H9 (cell line): ENCODE measurements around the gene STMN1. TPM values are rescaled to one million over a fixed set of nuclear protein-coding genes. Genes with fewer than 3 reads are reported as not detected.

Experiments used
- DNase-seq: peaks from one replicate; pipeline ENCODE4 v3.0.0-alpha.2; 2017
- H2AFZ ChIP-seq: one replicate; pipeline ENCODE4 v1.6.1; 2013; ENCODE audit warnings: mild to moderate bottlenecking, low read length, control low read depth, moderate library complexity
- H2AK5ac ChIP-seq: 2 replicates; pipeline ENCODE4 v1.6.1; 2013; ENCODE audit warnings: low read length, control low read depth, mixed read lengths; ENCODE audit not compliant: insufficient read length
- H2BK120ac ChIP-seq: one replicate; pipeline ENCODE4 v1.6.1; 2013; ENCODE audit warnings: low read depth, mild to moderate bottlenecking, low read length, control low read depth, inconsistent platforms; ENCODE audit not compliant: poor library complexity, severe bottlenecking
- H2BK12ac ChIP-seq: 2 replicates; pipeline ENCODE4 v1.6.1; 2013; ENCODE audit warnings: low read length, control low read depth, mixed read lengths, low read depth; ENCODE audit not compliant: insufficient read length
- H2BK15ac ChIP-seq: 2 replicates; pipeline ENCODE4 v1.6.1; 2013; ENCODE audit warnings: low read depth, low read length, control low read depth
- H2BK20ac ChIP-seq: one replicate; pipeline ENCODE4 v1.6.1; 2013; ENCODE audit warnings: low read depth, mild to moderate bottlenecking, low read length, control low read depth, inconsistent platforms; ENCODE audit not compliant: poor library complexity, severe bottlenecking
- H2BK5ac ChIP-seq: 2 replicates; pipeline ENCODE4 v1.6.1; 2013; ENCODE audit warnings: low read length, control low read depth, mixed read lengths; ENCODE audit not compliant: insufficient read length
- H3K14ac ChIP-seq: 2 replicates; pipeline ENCODE4 v1.6.1; 2013; ENCODE audit warnings: low read length, control low read depth; ENCODE audit not compliant: insufficient read depth
- H3K18ac ChIP-seq: 2 replicates; pipeline ENCODE4 v1.6.1; 2013; ENCODE audit warnings: low read depth, mild to moderate bottlenecking, mixed read lengths, low read length, control low read depth; ENCODE audit not compliant: insufficient read length
- H3K23ac ChIP-seq: 2 replicates; pipeline ENCODE4 v1.6.1; 2013; ENCODE audit warnings: low read length, control low read depth, mixed read lengths, low read depth; ENCODE audit not compliant: insufficient read length
- H3K23me2 ChIP-seq: 2 replicates; pipeline ENCODE4 v1.6.1; 2013; ENCODE audit warnings: low read depth, mild to moderate bottlenecking, mixed read lengths, low read length, control low read depth; ENCODE audit not compliant: insufficient read length, poor library complexity, severe bottlenecking
- H3K27ac ChIP-seq: 2 replicates; pipeline ENCODE4 v1.5.1; 2013; ENCODE audit warnings: low read length, control low read depth, mixed read lengths, low read depth; ENCODE audit not compliant: insufficient read length
- H3K27me3 ChIP-seq: 2 replicates; pipeline ENCODE4 v1.6.1; 2013; ENCODE audit warnings: low read length, control low read depth, inconsistent platforms; ENCODE audit not compliant: insufficient read depth
- H3K4ac ChIP-seq: 2 replicates; pipeline ENCODE4 v1.6.1; 2013; ENCODE audit warnings: low read depth, mild to moderate bottlenecking, control low read depth, inconsistent platforms, low read length, moderate library complexity
- H3K4me1 ChIP-seq: 2 replicates; pipeline ENCODE4 v1.6.1; 2013; ENCODE audit warnings: low read length, control low read depth, inconsistent platforms; ENCODE audit not compliant: insufficient read depth
- H3K4me2 ChIP-seq: 2 replicates; pipeline ENCODE4 v1.6.1; 2013; ENCODE audit warnings: low read length, control low read depth, mixed read lengths; ENCODE audit not compliant: insufficient read length, insufficient read depth
- H3K56ac ChIP-seq: 2 replicates; pipeline ENCODE4 v1.6.1; 2013; ENCODE audit warnings: low read depth, mild to moderate bottlenecking, mixed read lengths, low read length, control low read depth; ENCODE audit not compliant: insufficient read length
- H3K79me1 ChIP-seq: 2 replicates; pipeline ENCODE4 v1.6.1; 2013; ENCODE audit warnings: low read depth, mild to moderate bottlenecking, moderate library complexity, low read length, control low read depth, inconsistent platforms; ENCODE audit not compliant: insufficient read depth, poor library complexity, severe bottlenecking
- H3K79me2 ChIP-seq: 2 replicates; pipeline ENCODE4 v1.6.1; 2013; ENCODE audit warnings: low read length, control low read depth, inconsistent platforms; ENCODE audit not compliant: insufficient read depth
- H3K9ac ChIP-seq: 2 replicates; pipeline ENCODE4 v1.6.1; 2013; ENCODE audit warnings: low read length, control low read depth, mixed read lengths; ENCODE audit not compliant: insufficient read length; ENCODE audit errors: extremely low read depth
- H3K9me3 ChIP-seq: one replicate; pipeline ENCODE4 v1.6.1; 2013; ENCODE audit warnings: low read depth, low read length, inconsistent platforms; ENCODE audit not compliant: control insufficient read depth
- H3T11ph ChIP-seq: one replicate; pipeline ENCODE4 v1.6.1; 2013; ENCODE audit warnings: mild to moderate bottlenecking, low read length, control low read depth, inconsistent platforms
- H4K20me1 ChIP-seq: one replicate; pipeline ENCODE4 v1.6.1; 2013; ENCODE audit not compliant: control insufficient read depth, insufficient read length, insufficient read depth
- H4K5ac ChIP-seq: 2 replicates; pipeline ENCODE4 v1.6.1; 2013; ENCODE audit warnings: low read depth, mild to moderate bottlenecking, mixed read lengths, low read length, control low read depth; ENCODE audit not compliant: insufficient read length
- H4K8ac ChIP-seq: replicated peaks from 2 replicates; pipeline ENCODE4 v1.6.1; 2013; ENCODE audit warnings: low read length, control low read depth, mixed read lengths, low read depth; ENCODE audit not compliant: insufficient read length
- H4K91ac ChIP-seq: 2 replicates; pipeline ENCODE4 v1.6.1; 2013; ENCODE audit warnings: low read depth, mild to moderate bottlenecking, moderate library complexity, mixed read lengths, low read length, control low read depth; ENCODE audit not compliant: insufficient read length
- H3K27ac Mint-ChIP-seq, 3 experiments: 2 replicates in 2 of 3; 3 replicates in 1 of 3; pipeline ENCODE4 v1.8.0; 2020 to 2021; ENCODE audit warnings: mixed read lengths in 3 of 3, mild to moderate bottlenecking in 1 of 3, moderate library complexity in 1 of 3
- H3K27me3 Mint-ChIP-seq: 2 replicates; pipeline ENCODE4 v1.8.0; 2021; ENCODE audit warnings: low read depth, mild to moderate bottlenecking, moderate library complexity, mixed read lengths
- H3K36me3 Mint-ChIP-seq, 3 experiments: 2 replicates in 2 of 3; 3 replicates in 1 of 3; pipeline ENCODE4 v1.8.0; 2020 to 2021; ENCODE audit warnings: low read depth in 3 of 3, mixed read lengths in 3 of 3; ENCODE audit not compliant: insufficient read depth in 1 of 3
- H3K4me1 Mint-ChIP-seq, 2 experiments: 2 replicates each; pipeline ENCODE4 v1.8.0; 2020; ENCODE audit warnings: mixed read lengths in 2 of 2
- H3K4me3 Mint-ChIP-seq, 2 experiments: 2 replicates in 1 of 2; 3 replicates in 1 of 2; pipeline ENCODE4 v1.8.0; 2020 to 2021; ENCODE audit warnings: mild to moderate bottlenecking in 2 of 2, mixed read lengths in 2 of 2, moderate library complexity in 1 of 2
- H3K9me3 Mint-ChIP-seq, 2 experiments: 2 replicates in 1 of 2; 3 replicates in 1 of 2; pipeline ENCODE4 v1.8.0; 2020; ENCODE audit warnings: mild to moderate bottlenecking in 2 of 2, mixed read lengths in 2 of 2, moderate library complexity in 1 of 2
- WGBS: extraction: QIAGEN DNeasy Blood & Tissue Kit; methylation state at CpG from one replicate; pipeline ENCODE4 v1.1.7; 2013; ENCODE audit warnings: missing lambda C conversion rate, low lambda C conversion rate, mixed read lengths; ENCODE audit not compliant: insufficient read length; ENCODE audit errors: extremely low coverage; 5-methylcytosine and 5-hydroxymethylcytosine counted together
- total RNA-seq: library from RNA; stranded (reverse); gene quantifications from 2 replicates; pipeline ENCODE4 v1.2.1, GENCODE V29; 2021
- TF ChIP-seq, protein P1 (sequence below): fragments of 200-600 bp; sonication (generic); conservative IDR thresholded peaks from 3 replicates; pipeline ENCODE4 v1.8.0; 2021; ENCODE audit warnings: antibody characterized with exemption, mild to moderate bottlenecking

Gene STMN1
- total RNA-seq, 1 experiment from 2014 or later = 500 TPM

DNA sequence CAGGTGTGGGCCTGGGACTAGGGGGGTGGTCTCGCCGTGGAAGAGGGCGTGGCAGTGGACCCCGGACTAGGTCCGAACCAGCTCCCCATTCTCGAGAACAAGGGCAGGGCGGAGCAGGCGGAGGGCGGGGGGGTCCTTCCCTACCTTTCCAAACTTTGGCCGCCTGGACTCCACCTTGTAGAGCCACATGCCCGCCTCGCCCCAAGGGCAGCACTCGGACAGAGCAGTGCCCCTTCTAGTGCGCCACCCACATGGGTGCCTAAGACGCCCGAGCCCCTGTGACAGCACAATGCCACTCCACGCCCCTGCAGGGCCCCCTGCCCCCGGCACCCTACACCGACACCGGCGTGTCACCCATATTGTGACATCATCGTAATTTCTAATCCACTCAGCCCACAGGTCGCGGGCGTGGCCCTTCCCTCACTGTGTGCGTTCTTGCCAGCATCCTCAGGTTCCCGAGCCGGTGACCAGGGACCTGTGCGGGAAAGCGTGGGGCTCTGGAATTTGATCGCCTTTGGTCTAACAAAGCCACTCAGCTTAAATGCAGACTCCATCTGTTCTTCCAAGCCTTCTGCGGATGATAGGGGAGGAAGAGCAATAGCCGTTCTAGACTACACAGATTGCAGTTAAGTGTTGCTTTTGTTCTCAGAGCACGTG lies 553 bp upstream of the STMN1 start:
- Histone ChIP-seq H2BK5ac (no peak overlapping the region), H3K9me3 (no peaks in the 10 kb centered on the region), H3K9ac (peak overlapping the region; percentile 43), H2AFZ (peak overlapping the region; percentile 53), H3K23ac (no peak overlapping the region), H3K4me1 (no peaks in the 10 kb centered on the region), H2AK5ac (no peak overlapping the region), H2BK15ac (no peak overlapping the region), H3K56ac (no peak overlapping the region), H3K27me3 (no peaks in the 10 kb centered on the region), H3K79me1 (peaks cover 3% of the 10 kb centered on the region), H3K27ac (no peak overlapping the region), H3K4me2 (peak overlapping the region; percentile 48), H3K4ac (no peak overlapping the region), H3K18ac (peak overlapping the region; percentile 9), H3T11ph (no peak overlapping the region), H4K91ac (no peak overlapping the region), H3K14ac (peak overlapping the region; percentile 55), H3K79me2 (peaks cover 19% of the 10 kb centered on the region; the same call in 1 of the 2 replicates), H4K20me1 (no peaks in the 10 kb centered on the region), H2BK120ac (no peak overlapping the region), H3K23me2 (peaks cover 4% of the 10 kb centered on the region), H2BK12ac (no peak overlapping the region), H4K5ac (peak overlapping the region; percentile 13), H2BK20ac (no peak overlapping the region), H4K8ac (no peak overlapping the region)
- H3K27me3 Mint-ChIP-seq = peaks cover 19% of the 10 kb centered on the region
- no CpG with 5 or more reads among the region's 34 CpGs for WGBS
- TF ChIP-seq, protein P1, sequence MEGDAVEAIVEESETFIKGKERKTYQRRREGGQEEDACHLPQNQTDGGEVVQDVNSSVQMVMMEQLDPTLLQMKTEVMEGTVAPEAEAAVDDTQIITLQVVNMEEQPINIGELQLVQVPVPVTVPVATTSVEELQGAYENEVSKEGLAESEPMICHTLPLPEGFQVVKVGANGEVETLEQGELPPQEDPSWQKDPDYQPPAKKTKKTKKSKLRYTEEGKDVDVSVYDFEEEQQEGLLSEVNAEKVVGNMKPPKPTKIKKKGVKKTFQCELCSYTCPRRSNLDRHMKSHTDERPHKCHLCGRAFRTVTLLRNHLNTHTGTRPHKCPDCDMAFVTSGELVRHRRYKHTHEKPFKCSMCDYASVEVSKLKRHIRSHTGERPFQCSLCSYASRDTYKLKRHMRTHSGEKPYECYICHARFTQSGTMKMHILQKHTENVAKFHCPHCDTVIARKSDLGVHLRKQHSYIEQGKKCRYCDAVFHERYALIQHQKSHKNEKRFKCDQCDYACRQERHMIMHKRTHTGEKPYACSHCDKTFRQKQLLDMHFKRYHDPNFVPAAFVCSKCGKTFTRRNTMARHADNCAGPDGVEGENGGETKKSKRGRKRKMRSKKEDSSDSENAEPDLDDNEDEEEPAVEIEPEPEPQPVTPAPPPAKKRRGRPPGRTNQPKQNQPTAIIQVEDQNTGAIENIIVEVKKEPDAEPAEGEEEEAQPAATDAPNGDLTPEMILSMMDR = no peak
- peak; percentile 56 for DNase-seq
- H3K27ac Mint-ChIP-seq = peak overlapping the region in 2 of 3 experiments; percentile 97 to 98; a peak in 5 of 7 replicates
- H3K9me3 Mint-ChIP-seq = peaks cover 0 to 2% of the 10 kb centered on the region in 2 experiments; a peak in 2 of 5 replicates
- H3K4me1 Mint-ChIP-seq = peaks cover 29 to 33% of the 10 kb centered on the region in 2 experiments
- H3K36me3 Mint-ChIP-seq = peaks cover 14 to 31% (median 23%) of the 10 kb centered on the region in 3 experiments
- H3K4me3 Mint-ChIP-seq = peak overlapping the region; percentile 86 to 92
